GM18498 (cell line): Measurements from ENCODE around the gene MDH1.
"Not testable (repeated sequence)": the region's sequence is repeated elsewhere in the genome, so short reads cannot be mapped to it uniquely, and the experiment has no call there.

Experiments used
- ATAC-seq: cut with Tn5 transposase; IDR thresholded peaks from one replicate; pipeline ENCODE4 v1.9.1; 2021; ENCODE audit warnings: mild to moderate bottlenecking, moderate library complexity; ENCODE audit not compliant: unreplicated experiment

Gene MDH1

DNA sequence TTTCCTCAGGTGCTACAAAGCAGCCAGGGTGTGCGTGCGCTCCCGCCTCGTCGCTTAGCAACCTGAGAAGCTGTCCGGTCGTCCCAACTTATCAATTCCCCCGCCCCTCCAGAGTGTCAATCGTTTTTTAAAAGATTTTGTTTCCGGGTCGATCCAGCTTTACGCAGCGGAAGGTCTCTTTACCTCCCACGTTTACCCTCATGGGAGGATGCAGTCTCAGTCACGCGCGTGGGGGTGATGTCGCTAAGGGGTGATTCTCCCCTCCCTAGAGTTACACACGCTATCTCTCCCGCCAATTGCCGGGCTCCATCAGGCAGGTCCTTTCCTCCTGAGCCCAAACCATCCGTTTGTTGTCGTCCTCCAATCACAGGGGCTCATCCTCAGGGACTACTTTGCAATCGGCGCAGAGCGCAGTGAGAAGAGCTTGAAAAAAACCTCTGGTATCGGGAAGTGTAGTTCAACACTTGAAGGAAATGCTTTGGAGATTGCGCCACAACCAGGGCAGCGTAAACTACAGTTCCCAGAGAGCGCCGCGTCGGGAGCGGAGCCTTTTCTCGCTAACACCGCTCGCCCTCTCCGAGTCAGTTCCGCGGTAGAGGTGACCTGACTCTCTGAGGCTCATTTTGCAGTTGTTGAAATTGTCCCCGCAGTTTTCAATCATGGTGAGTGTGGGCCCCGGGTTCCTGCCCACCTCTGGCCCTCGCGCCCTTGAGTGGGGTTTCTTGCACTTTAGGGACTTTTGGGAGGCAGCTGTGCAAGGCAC is at the start of gene MDH1, which contains the start of gene WDPCP:
MDH1 (plus strand) TSS at position 579 of the 763 bp plus-strand sequence; CDS start at position 660, 81 bp downstream.
WDPCP (minus strand) TSS at position 93 of the 763 bp plus-strand sequence. CDS start 206 bp downstream, outside the sequence.
- ATAC-seq = peak; percentile 85

- ATAC-seq = no peak
These were observed 49.2 kb upstream of the MDH1 start for GRCh38 chr2:63539416-63540162.

DNA sequence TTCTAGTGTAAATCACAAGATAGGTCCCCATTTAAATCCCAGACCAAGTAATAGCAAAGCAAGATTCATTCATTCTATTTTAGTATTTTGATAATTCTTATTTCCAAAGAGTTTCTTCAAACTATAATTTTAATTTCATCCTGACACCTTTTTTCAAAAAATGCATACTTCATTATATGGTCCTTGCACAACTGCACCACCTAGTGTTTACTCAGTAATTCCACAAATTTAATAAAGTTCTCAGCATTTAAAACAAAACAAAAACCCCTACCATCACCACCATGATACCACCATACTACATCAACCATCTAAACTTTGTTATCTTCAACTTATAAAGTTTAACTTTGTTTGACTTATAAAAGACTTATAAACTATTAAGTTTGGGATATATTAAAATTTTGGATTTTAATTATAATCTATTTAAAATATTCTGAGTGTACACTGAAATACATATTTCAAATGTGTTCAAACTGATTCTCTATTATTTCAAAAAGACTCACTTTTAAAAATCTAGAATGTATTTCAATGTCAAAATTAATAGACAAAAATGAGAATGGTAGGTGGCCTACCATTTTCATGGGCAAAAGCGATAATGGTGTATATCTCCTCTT is 44.6 kb upstream of the MDH1 start:
- ATAC-seq = no peak

GRCh38 chr2:63545023-63545422 is 43.7 kb upstream of the MDH1 start:
- no peak for ATAC-seq

DNA sequence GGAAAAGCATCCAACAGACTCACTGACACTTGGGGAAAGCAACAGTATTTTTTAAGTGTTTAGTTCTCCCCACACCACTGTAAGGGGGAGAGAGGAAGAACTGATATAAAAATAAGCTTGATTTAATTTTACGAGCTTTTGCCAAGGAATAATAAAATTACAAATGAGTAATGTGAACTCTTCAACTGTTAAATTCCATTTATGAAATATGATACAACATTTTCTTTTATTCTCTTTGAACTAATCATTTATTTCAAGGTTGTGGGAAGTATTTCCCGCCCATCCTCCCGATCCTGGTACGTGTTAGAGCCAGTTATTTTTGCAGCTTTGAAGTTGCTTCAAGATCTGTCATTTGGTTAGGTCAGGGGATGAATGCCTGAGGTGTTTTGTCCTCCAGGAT is 35.7 kb upstream of the MDH1 start:
- no peak for ATAC-seq

- ATAC-seq = no peak
These were observed 33.5 kb upstream of the MDH1 start for GRCh38 chr2:63555299-63555698.

GRCh38 chr2:63555931-63556330 is 32.8 kb upstream of the MDH1 start:
- ATAC-seq = no peak

- ATAC-seq = not testable (repeated sequence)
These were observed 30.9 kb upstream of the MDH1 start for GRCh38 chr2:63557819-63558218.

- ATAC-seq = not testable (repeated sequence)
These were observed 29.8 kb upstream of the MDH1 start for GRCh38 chr2:63558922-63559321.

DNA sequence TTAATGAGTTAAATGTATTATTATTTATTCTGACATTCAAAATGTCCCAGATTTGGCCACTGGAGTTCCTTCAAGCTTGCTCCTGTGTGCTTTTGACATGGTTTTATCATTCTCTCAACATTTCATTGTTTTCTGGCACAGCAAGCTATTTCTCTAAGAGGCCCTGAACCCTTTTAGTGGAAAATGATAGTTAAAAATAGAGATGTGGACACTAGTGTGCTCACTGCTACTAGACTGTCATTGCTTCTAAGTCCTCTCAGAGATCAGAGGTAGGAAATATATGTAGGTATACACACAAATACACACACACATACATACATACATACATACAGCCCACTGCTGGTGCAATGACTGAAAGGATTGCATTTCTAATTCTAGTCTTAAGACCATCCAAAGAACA is 26.0 kb upstream of the MDH1 start:
- no peak for ATAC-seq

GRCh38 chr2:63569740-63570139 is 19.0 kb upstream of the MDH1 start:
- ATAC-seq = peak; percentile 89

GRCh38 chr2:63571291-63571690 is 17.5 kb upstream of the MDH1 start:
- ATAC-seq = no peak

- no peak for ATAC-seq
These were observed 16.8 kb upstream of the MDH1 start for GRCh38 chr2:63572001-63572400.

DNA sequence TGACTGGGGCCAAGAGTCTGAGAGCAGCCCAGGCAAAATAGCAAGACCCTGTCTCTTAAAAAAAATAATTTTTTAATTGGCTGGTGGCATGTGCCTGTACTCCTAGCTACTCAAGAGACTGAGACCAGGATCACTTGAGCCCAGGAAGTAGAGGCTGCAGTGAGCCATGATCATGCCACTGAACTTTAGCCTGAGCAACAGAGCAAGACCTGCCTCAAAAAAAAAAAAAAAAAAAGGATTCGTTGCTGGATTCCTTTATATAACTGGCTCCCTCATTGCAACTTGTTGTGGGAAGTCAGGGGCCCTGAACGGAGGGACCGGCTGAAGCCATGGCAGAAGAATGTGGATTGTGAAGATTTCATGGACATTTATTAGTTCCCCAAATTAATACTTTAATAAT is 15.7 kb upstream of the MDH1 start:
- ATAC-seq = not testable (repeated sequence)

DNA sequence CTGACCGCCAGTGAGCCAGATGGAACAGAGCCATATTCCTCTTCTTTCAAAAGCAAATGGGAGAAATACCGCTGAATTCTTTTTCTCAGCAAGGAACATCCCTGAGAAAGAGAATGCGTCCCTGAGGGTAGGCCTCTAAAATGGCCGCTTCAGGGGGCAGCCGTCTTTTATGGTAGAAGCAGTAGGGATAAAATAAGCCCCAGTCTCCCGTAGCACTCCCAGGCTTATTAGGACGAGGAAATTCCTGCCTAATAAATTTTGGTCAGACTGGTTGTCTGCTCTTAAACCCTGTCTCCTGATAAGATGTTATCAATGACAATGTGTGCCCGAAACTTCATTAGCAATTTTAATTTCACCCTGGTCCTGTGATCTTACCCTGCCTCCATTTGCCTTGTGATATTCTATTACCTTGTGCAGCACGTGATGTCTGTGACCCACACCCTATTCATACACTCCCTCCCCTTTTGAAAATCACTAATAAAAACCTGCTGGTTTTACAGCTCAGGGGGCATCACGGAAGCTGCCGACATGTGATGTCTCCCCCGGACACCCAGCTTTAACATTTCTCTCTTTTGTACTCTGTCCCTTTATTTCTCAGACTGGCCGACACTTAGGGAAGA is 14.9 kb upstream of the MDH1 start:
- not testable (repeated sequence) for ATAC-seq

DNA sequence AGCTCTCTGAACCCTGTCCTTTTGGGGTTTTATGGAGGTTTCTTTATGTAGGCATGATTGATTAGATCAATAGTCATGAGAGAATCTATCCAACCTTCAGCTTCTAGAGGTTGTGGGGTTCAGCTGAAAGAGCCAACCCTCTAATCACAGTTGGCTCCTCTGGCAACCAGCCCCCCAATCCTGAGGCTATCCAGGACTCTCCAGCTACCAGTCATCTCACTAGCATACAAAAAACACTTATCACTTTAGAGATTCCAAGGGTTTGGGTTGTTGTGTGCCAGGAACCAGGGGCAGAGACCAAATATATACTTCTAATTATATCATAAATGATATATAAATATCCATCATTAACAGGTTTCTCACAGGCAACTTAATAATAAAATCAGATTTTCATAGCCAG is 12.2 kb upstream of the MDH1 start:
- no peak for ATAC-seq

GRCh38 chr2:63578767-63579166 is 10.0 kb upstream of the MDH1 start:
- ATAC-seq = no peak

DNA sequence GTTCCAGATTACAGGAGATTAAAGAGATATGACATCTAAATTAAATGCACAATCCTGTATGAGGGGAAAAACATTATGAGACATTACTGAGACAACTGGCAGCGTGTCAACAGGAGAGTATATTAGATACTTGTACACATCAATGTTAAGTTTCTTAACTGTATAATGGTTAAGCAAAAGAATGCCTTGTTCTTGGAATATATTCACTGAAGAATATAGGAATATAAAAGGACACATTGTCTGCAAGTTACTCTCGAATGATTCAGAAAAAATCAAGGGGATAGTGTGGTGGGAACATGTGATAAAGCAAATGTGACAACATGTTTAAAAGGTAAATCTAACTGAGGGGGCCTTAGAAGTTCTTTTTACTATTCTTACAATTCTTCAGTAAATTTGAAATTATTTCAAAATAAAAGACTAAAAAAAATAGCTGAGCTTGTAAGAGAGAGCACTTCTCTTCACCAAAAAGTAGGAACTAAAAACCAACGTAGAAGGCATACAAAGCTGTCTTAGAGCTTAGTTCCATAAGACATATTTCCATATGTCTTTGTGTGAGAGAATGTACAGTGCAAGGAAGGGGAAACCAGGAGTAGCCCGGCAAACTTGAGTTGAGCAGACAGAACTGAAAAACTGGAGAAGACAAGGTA is 8.0 kb upstream of the MDH1 start:
- ATAC-seq = no peak

GRCh38 chr2:63581298-63581961 is 7.3 kb upstream of the MDH1 start:
- no peak for ATAC-seq

DNA sequence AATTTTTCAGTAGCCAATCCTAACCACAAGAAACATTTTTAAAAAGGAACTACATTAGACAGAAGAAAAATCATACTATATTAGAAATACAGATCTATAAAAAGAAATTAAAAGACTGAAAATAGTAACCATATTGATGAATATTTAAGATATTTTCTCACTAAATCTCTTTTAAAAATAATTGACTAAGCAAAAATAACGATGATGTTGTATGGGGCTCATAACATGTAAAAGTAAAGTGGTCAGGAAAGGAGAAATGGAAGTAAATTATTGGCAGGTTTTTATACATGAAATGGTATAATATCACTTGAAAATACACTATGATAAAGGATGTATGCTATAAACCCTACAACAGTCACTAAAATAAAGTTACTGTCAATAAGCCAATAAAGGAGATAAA is 5.9 kb upstream of the MDH1 start:
- ATAC-seq = no peak
